HG02678 (cell line): Measurements from ENCODE around the gene DEFB124.
A peak's percentile ranks its signal among the peaks of the same experiment; 100 is the strongest.
"Not testable (repeated sequence)": the region's sequence is repeated elsewhere in the genome, so short reads cannot be mapped to it uniquely, and the experiment has no call there.

ENCODE experiments used
- ATAC-seq: cut with Tn5 transposase; IDR thresholded peaks from one replicate; pipeline ENCODE4 v1.9.1; 2021; ENCODE audit warnings: mild to moderate bottlenecking, moderate library complexity; ENCODE audit not compliant: unreplicated experiment

The DEFB124 gene, protein sequence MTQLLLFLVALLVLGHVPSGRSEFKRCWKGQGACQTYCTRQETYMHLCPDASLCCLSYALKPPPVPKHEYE

DNA sequence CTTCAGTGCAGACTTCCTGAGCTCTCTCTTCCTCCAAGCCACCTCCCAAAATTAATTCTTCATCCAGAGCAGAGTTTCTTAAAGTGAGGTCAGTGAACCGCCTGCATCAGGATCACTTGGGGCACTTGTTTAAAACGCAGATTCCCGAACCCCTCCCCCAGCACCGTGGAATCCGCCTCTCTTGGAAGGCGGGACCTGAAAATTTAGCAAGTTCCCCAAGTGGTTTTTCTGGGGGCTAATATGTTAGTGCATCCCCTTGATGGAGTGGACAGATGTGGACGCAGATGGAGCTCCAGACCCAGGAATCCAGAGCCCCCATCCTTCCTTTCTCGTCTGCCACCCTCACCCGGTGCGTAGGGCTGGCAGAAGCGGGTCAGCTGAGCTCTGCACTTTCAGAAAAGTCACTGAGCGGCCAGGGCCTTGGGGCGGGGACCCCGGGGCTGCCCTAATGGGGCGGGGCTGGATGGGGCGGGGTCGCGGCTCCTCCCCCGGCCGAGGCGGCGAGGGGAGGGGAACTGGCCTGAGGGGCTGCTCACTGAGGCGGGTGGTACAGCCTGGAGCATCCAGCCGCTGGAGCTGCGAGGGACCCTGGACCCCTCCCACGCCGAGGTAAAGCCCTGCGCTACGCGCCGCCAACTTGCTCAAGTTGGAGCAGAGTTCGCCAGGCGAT is at the start of gene DEFB124, which contains the start of gene REM1:
DEFB124 (minus strand) TSS at position 370 of the 670 bp plus-strand sequence. CDS start 2,114 bp downstream, outside the sequence.
REM1 (plus strand) TSS at position 531 of the 670 bp plus-strand sequence. CDS start 1,158 bp downstream, outside the sequence.
- no peak for ATAC-seq

DNA sequence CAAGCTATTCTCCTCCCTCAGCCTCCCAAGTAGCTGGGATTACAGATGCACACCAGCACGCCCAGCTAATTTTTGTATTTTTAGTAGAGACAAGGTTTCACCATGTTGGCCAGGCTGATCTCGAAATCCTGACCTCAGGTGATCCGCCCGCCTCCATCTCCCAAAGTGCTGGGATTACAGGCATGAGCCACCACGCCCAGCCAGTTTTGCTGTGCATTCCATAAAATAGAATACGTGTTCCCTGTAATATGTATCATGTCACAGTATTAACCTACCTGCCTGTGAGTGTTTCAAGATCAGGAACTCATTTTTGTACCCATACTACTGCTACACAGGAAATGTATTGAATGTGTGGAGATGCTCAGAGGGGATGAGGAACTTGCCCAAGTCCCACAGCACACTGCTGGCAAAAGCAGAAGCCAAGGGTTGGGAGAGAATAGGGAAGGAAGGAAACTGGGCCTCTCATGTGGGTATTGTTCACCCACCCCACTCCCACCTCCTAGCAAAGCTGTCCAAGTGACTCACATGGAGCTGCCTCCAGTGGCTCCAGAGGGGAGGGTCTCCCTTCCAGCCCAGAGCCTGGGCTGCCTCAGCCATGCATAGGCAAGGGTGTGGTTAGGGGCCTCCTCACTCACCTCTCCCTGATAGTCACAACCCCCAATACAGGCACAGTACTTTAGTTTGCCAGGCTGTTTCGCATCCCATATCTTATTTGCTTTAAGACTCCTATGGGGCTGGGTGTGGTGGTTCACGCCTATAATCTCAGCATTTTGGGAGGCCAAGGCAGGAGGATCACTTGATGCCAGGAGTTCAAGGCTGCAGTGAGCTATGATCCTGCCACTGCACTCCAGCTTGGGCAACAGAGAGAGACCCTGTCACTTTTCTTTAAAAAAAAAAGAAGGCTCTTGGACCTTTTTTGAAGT is 48.7 kb upstream of the DEFB124 start:
- no peak for ATAC-seq

DNA sequence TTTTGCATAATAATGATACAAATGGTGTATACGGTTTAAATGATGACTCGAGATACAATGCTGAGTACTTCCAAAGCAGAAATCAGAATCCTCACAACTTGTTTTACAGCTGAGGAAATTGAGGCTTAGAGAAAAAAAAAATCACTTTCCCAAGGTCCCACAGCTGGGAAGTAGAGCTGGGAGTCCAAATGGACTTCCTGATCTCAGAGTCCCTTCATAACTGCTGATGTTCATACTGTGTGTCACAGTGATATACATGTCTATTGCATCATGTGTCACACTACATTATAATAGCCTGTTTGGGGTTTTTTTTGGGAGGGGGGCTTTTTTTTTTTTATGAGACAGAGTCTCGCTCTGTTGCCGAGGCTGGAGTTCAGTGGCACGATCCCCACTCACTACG is 47.8 kb upstream of the DEFB124 start:
- no peak for ATAC-seq

DNA sequence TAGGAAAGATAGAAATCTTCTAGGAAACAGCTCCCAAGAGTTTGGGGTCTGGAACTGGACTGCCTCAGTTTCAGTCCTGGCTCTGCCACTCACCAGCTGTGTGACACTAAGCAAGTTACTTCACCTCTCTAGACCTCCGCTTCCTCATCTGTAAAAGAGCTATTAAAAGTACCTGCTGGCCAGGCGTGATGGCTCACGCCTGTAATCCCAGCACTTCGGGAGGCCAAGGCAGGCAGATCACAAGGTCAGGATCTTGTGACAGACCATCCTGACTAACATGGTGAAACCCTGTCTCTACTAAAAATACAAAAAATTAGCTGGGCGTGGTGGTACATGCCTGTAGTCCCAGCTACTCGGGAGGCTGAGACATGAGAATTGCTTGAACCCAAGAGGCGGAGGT is 46.3 kb upstream of the DEFB124 start:
- ATAC-seq = not testable (repeated sequence)

- no peak for ATAC-seq
Observed at GRCh38 chr20:31517373-31517772, 42.4 kb upstream of the DEFB124 start.

- ATAC-seq = no peak
Observed at GRCh38 chr20:31516651-31517050, 41.7 kb upstream of the DEFB124 start.

GRCh38 chr20:31516166-31516565 is 41.2 kb upstream of the DEFB124 start:
- no peak for ATAC-seq

DNA sequence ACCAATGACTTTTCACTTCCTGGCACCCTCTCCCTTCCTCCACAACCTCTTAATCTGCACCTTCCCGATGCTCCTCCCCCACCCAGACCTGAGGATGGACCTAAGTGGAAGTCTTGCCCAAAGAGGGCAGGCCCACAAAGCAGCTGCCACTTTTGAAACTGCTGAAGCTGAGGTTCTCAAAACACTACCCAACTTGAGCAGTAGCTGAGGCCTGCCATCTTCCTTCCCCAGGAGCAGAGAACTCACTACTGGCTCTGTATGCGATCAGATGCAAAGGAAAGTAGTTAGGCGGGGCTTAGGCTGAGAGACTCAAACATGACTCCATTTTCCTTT is 40.8 kb upstream of the DEFB124 start:
- no peak for ATAC-seq

GRCh38 chr20:31515072-31515774 is 40.3 kb upstream of the DEFB124 start:
- ATAC-seq = no peak

DNA sequence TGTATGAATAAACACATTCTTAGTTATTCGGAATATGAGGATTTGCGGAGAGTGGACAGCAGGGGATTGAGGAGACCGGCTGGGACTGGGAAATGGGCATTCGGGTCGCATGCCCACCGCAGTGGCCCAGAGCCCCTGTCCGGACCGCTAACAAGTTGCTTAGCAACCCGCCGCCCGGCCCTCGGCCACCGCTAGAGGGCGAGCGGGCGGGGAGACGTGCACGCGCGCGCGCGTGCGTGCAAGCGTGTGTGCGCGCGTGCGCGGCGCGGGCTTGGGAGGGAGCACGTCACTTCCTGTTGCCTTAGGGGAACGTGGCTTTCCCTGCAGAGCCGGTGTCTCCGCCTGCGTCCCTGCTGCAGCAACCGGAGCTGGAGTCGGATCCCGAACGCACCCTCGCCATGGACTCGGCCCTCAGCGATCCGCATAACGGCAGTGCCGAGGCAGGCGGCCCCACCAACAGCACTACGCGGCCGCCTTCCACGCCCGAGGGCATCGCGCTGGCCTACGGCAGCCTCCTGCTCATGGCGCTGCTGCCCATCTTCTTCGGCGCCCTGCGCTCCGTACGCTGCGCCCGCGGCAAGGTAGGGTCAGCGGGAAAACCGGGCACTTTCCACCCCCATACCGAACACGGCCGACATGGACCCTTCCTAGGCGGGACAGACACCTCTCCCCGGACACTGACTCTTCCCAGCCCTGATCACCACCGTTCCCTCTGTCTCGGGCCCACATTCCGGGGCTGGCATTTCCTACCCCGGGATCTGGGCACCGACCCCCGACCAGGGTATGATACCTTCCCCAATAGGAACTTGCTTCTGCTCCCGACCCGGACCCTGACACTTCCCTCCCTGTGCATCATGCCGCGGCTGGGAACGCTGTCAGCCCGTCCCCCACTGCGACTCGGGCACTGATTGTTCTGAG is 39.5 kb upstream of the DEFB124 start, which contains the start of gene HM13:
HM13 (plus strand) TSS at position 289 of the 918 bp plus-strand sequence; CDS start at position 399, 110 bp downstream.
- ATAC-seq = peak; percentile 90

DNA sequence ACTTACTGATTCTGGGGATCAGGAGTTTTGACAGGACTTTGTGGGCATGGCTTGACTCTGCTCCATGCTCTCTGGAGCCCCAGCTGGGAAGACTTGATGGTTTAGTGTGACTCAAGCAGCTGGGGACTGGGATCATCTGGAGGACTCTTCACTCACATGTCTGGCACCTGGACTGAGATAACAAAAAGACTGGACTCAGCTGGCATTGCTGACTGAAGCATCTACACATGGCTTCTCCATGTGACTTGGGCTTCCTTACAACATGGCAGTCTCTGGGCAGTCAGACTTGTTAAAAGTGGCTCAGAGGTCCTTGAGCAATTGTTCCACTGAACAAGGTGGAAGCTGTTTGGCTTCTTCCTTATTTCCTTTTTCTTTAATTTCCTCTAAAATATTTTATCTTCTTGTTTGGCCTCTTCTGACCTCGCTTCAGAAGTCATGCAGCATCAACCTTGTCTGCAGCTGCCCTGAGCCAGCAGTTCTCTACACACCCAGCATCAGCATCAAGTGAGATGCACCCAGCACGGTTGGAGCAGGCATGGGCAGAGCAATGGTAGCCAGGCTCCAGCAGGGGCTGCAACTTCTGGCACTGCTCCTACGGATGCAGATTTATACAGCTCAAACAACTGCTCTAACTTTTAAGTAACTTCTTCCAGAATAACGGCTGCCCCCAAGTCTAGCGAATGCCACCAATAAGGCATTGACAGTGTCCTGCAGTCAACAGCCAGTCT is 33.8 kb upstream of the DEFB124 start:
- no peak for ATAC-seq

- ATAC-seq = no peak
Observed at GRCh38 chr20:31505903-31506302, 31.0 kb upstream of the DEFB124 start.

- ATAC-seq = peak; percentile 95
Observed at GRCh38 chr20:31502884-31503673, 28.2 kb upstream of the DEFB124 start.

GRCh38 chr20:31500527-31500926 is 25.6 kb upstream of the DEFB124 start:
- no peak for ATAC-seq

GRCh38 chr20:31497838-31498540 is 23.1 kb upstream of the DEFB124 start:
- no peak for ATAC-seq

GRCh38 chr20:31496761-31497295 is 21.9 kb upstream of the DEFB124 start:
- ATAC-seq = no peak

- ATAC-seq = no peak
Observed at GRCh38 chr20:31494131-31494530, 19.2 kb upstream of the DEFB124 start.

DNA sequence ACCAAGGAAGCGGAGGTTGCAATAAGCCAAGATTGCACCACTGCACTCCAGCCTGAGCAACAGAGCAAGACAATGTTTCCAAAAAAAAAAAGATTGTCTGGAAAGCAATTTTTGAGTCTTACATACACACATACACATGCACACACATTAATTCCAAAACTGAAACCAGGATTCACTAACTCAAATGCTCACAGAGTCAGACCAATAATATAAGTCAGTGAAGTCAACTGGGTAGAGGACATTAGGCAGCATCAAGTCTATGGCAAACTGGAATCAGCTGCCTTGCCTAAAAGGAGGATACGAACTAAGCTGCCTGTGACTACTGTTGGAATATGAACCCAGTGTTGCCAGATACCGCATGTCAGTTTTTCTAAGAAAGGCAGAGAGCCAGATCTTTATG is 15.8 kb upstream of the DEFB124 start:
- no peak for ATAC-seq
